GM12891 (cell line): ENCODE measurements around the gene DENND4A.

Experiments
- DNase-seq: peaks from one replicate; pipeline ENCODE4 v3.0.0; 2011; ENCODE audit warnings: low spot score; ENCODE audit not compliant: insufficient read length
- FAIRE-seq: peaks from 2 replicates; lab custom pipeline; 2011; peaks lifted over from hg19 to GRCh38; lab: Jason Lieb, UNC
- PAX5 ChIP-seq: IDR thresholded peaks from 2 replicates; pipeline ENCODE4 v1.6.1; 2011; ENCODE audit warnings: low read length, moderate library complexity, mild to moderate bottlenecking; ENCODE audit not compliant: insufficient read depth, severe bottlenecking
- POLR2A ChIP-seq: IDR thresholded peaks from 2 replicates; pipeline ENCODE4 v1.6.1; 2011; ENCODE audit warnings: low read depth, low read length, control low read depth
- POLR2AphosphoS5 ChIP-seq: IDR thresholded peaks from 2 replicates; pipeline ENCODE4 v1.6.1; 2011; ENCODE audit warnings: low read depth, low read length, control low read depth
- POU2F2 ChIP-seq: IDR thresholded peaks from 2 replicates; pipeline ENCODE4 v1.6.1; 2011; ENCODE audit warnings: low read depth, mild to moderate bottlenecking, control low read depth, low read length, moderate library complexity
- SPI1 ChIP-seq: IDR thresholded peaks from 2 replicates; pipeline ENCODE4 v1.6.1; 2011; ENCODE audit warnings: low read depth, low read length, control low read depth
- TAF1 ChIP-seq: IDR thresholded peaks from 2 replicates; pipeline ENCODE4 v1.6.1; 2011; ENCODE audit warnings: low read depth, low read length, control low read depth

DENND4A gene

DNA sequence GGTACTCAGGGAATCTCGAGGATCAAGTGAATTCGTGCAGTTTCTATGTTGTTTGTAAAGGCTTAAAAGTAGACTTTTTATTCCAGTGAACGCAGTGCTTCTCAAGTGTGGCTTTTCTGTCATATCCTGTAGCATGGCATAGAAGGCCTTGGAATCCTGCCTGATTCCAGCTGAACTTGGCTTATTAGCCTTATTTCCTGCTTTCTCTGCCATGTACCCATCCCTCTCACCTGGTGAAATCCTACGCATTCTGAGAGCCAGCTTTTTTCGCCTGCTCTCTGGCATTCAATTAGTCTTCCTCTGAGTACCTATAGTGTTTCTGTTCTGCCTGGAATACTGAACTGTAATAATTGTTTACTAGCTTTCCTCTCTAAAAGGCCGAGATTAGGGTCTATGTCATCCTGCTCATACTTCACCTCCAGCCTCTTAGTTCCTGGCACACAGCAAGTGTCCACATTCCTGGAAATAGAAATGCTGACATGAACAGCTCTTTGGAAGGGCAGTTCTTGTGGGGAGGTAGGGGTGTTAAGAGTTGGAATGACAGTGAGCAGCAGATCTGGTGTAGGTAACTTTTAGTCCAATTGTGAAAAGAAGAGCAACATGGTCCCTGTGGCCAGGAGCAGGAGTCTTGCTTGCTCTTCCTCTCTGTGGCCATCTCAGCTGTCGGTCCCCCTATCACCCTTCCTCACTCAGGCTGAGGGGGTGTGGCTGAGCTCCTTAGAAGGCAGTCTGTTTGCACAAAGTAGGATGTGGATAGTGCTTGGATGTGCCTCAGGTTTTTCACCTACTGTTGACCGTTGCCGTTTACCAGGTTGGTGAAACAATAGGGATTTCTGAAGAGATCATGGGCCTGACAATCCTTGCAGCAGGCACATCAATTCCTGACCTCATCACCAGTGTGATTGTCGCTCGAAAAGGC is 140.0 kb downstream of the DENND4A start:
- TF ChIP-seq SPI1 (no peak), POLR2AphosphoS5 (no peak), TAF1 (no peak), PAX5 (no peak), POU2F2 (no peak), POLR2A (no peak; the same call in 1 of the 2 replicates)
- FAIRE-seq (no peak), DNase-seq (no peak)

- no peak for FAIRE-seq
- DNase-seq = no peak
- 0 out of 2 replicates have a peak, but pooled peaks have one; percentile 37 for TF ChIP-seq POLR2A
- peak; percentile 62 for TF ChIP-seq POLR2AphosphoS5
- no peak for TF ChIP-seq TAF1
- TF ChIP-seq SPI1 = no peak
Observed at GRCh38 chr15:65651042-65651322, 141.1 kb downstream of the DENND4A start.

DNA sequence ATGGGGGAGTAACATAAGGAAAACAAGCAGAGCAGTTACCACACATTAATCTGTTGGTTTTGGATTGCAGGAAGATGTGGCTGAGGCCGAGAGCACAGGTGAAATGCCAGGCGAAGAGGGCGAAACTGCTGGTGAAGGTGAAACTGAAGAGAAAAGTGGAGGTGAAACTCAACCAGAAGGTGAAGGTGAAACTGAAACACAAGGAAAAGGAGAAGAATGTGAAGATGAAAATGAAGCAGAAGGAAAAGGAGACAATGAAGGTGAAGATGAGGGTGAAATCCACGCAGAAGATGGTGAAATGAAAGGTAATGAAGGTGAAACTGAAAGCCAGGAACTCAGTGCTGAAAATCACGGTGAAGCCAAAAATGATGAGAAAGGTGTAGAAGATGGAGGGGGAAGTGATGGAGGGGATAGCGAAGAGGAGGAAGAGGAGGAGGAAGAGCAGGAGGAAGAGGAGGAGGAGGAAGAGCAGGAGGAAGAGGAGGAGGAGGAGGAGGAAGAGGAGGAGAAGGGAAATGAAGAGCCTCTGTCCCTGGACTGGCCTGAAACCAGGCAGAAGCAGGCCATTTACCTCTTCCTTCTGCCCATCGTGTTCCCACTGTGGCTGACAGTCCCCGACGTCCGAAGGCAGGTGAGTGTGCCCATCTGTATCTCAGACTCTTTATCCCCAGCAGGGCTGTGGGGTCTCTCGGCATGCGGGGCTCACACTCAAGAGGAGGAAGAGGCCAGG is 141.6 kb downstream of the DENND4A start:
- DNase-seq (no peak), FAIRE-seq (no peak)
- TF ChIP-seq PAX5 (no peak), POLR2A (peak; percentile 67)

DNA sequence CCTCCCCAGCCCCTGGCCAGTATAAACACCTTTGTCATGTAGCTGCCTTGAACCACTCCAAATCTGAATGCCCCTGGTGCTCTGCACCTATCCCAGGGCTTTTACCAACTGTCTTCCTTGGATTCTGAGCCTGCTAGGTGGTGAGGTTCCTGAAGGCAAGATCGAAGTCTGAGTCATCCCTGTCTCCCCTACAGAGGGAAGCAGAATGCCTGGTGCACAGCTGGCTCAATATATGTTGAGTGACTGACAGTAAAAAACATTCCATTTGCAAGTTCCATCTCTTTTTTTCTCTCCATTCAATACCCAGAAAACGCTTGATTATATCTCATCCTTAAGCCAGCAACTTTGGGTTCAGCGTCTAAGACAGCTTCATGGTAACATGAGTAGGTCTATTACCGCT is 145.6 kb downstream of the DENND4A start:
- TF ChIP-seq TAF1 (no peak), PAX5 (no peak), SPI1 (no peak), POU2F2 (no peak), POLR2AphosphoS5 (no peak), POLR2A (no peak)
- DNase-seq (no peak), FAIRE-seq (no peak)

DNA sequence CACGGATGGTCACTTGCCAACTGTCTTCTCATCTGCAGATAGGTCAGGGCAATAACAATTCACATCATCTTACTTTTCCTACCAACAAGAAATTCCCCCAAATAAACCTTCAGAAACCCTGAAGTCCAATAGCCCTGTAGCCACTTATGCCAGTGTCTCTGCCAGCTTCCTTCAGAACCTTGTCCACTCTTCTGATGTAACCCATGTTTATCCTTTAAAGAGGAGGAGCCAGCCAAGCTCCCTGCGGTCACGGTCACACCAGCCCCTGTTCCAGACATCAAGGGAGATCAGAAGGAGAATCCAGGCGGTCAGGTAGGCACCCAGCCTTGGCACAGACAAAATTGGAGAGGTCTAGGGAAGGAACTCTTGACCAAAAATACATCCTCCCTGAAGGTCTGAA is 146.7 kb downstream of the DENND4A start:
- TF ChIP-seq POU2F2 = no peak
- TF ChIP-seq TAF1 = no peak
- no peak for TF ChIP-seq POLR2AphosphoS5
- TF ChIP-seq PAX5 = no peak
- TF ChIP-seq SPI1 = no peak
- TF ChIP-seq POLR2A = no peak; the same call in 1 of the 2 replicates
- no peak for DNase-seq
- no peak for FAIRE-seq

- FAIRE-seq (no peak), DNase-seq (no peak)
- TF ChIP-seq PAX5 (no peak), POLR2A (0 out of 2 replicates have a peak, but pooled peaks have one; percentile 4), POLR2AphosphoS5 (peak; percentile 66; the same call in 1 of the 2 replicates)
Observed at GRCh38 chr15:65644282-65644681, 147.8 kb downstream of the DENND4A start.

DNA sequence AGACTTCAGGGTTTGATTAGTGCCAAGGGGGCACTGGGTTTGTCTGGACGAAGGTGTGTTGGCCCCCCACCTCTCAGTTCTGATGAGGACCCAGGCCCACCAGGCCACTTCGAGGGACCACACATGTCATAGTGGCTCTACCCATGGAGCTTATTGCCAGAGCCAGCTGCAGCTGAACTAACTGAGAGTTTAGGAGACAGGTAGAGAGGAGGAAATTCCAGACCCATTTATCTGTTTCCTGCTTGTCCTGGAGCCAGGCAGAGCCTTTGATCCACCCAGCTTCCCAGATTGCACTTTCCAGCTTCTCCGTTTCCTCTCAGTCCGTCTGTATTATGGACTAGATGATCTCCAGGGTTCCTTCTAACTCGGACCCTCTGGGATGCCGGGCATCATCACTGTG is 149.5 kb downstream of the DENND4A start:
- TF ChIP-seq PAX5 (no peak), POLR2AphosphoS5 (peak; percentile 53; the same call in 1 of the 2 replicates)
- DNase-seq = no peak
- no peak for FAIRE-seq

- FAIRE-seq = no peak
- DNase-seq = no peak
- peak; percentile 75 for TF ChIP-seq POLR2A
- TF ChIP-seq POU2F2 = no peak
- TF ChIP-seq POLR2AphosphoS5 = peak; percentile 85
Observed at GRCh38 chr15:65641768-65642475, 150.2 kb downstream of the DENND4A start.

GRCh38 chr15:65639509-65639908 is 152.6 kb downstream of the DENND4A start:
- DNase-seq = no peak
- TF ChIP-seq POU2F2 (no peak), POLR2A (no peak), PAX5 (no peak)
- FAIRE-seq = no peak

DNA sequence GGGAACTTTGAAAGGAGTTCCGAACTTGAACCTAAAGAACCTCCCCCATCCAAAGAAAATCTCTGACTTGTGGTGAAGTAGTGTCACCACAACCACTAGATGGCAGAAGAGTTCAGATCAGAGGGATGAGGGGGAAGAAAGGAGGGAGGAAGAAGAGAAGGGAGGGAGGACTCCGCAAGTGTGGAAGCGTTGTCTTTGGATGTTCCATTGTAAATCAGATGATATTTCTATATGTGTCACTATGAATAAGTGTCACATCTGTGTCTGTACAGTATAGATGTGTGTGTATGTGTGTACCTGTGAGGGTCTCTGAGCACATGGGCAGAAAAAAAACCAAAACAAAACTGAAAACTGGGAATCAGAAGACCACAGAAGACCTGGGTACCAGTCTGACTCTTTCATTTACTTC is 153.4 kb downstream of the DENND4A start:
- TF ChIP-seq SPI1 = no peak
- TF ChIP-seq POLR2AphosphoS5 = no peak; the same call in 1 of the 2 replicates
- no peak for TF ChIP-seq POU2F2
- TF ChIP-seq POLR2A = no peak; the same call in 1 of the 2 replicates
- no peak for TF ChIP-seq TAF1
- no peak for TF ChIP-seq PAX5
- DNase-seq (peak; percentile 43), FAIRE-seq (peak; percentile 71)
